Adrenal gland (tissue), 12 donors: Measurements from ENCODE around the gene EPHB1. TPM values are rescaled to one million over a fixed set of nuclear protein-coding genes. Genes with fewer than 3 reads are reported as not detected.
"Not testable (repeated sequence)": the region's sequence is repeated elsewhere in the genome, so short reads cannot be mapped to it uniquely, and the experiment has no call there.

ENCODE experiments used
- DNase-seq, 7 donors: peaks; one replicate each; pipeline ENCODE4 v3.0.0-alpha.2; 2019 to 2020
- H3K27ac ChIP-seq, 5 donors: fragments of 200-600 bp; sonication (generic) in 4 of 5; 1 replicate in 3 of 5; 2 replicates in 2 of 5; pipeline versions ENCODE4 v1.5.1 to v1.8.0; 2016 to 2020; ENCODE audit warnings: mild to moderate bottlenecking in 1 of 5
- H3K27me3 ChIP-seq: fragments of 200-600 bp; 2 replicates; pipeline ENCODE4 v1.8.0; 2021
- H3K36me3 ChIP-seq, 2 donors: fragments of 200-600 bp; replicated peaks in 1 of 2; 1 replicate in 1 of 2; 2 replicates in 1 of 2; pipeline versions ENCODE4 v1.5.1 to v1.8.0; 2018 to 2022
- H3K4me1 ChIP-seq, 2 donors: fragments of 200-600 bp; replicated peaks in 1 of 2; 1 replicate in 1 of 2; 2 replicates in 1 of 2; pipeline versions ENCODE4 v1.5.1 to v1.8.0; 2018 to 2021
- H3K4me3 ChIP-seq, 4 donors: fragments of 200-600 bp; sonication (generic) in 3 of 4; one replicate each; pipeline ENCODE4 v1.5.1; 2016 to 2018
- H3K9me3 ChIP-seq, 3 donors: fragments of 200-600 bp; sonication (generic) in 1 of 3; replicated peaks in 1 of 3; 1 replicate in 2 of 3; 2 replicates in 1 of 3; pipeline versions ENCODE4 v1.5.1 to v1.8.0; 2016 to 2021
- CTCF ChIP-seq, 6 experiments: fragments of 450-650 bp in 4 of 6; fragments of 200-600 bp in 2 of 6; sonication (generic) in 1 of 6; IDR thresholded peaks; 1 replicate in 5 of 6; 2 replicates in 1 of 6; pipeline versions ENCODE4 v1.5.1 to v1.8.0; 2016 to 2021; ENCODE audit warnings: antibody characterized with exemption in 6 of 6, mild to moderate bottlenecking in 2 of 6, moderate library complexity in 1 of 6
- POLR2A ChIP-seq, 2 donors: fragments of 450-650 bp; IDR thresholded peaks; one replicate each; pipeline ENCODE4 v1.6.1; 2017; ENCODE audit warnings: antibody characterized with exemption in 2 of 2, mild to moderate bottlenecking in 2 of 2, moderate library complexity in 1 of 2
- WGBS, 4 donors: extraction: QIAGEN DNeasy Blood & Tissue Kit in 2 of 4; methylation state at CpG; one replicate each; pipeline versions ENCODE4 v1.1.5 to v1.1.7; 2013 to 2017; 5-methylcytosine and 5-hydroxymethylcytosine counted together
- intact Hi-C, 2 donors: fragments of 100-400 bp; cut with DNase I; formaldehyde crosslinking; loops; one replicate each; pipeline versions ENCODE4 v1.14.1 to v1.15.0; 2022 to 2023
- polyA plus RNA-seq, 3 donors: library from polyadenylated mRNA; stranded (reverse); fragments of 200-250 nt in 2 of 3; fragments of 350-450 nt in 1 of 3; fragmentation: Illumina TruSeq in 1 of 3; extraction: RNeasy Lipid Tissue Mini Kit (QIAGEN cat#74804) in 1 of 3; gene quantifications; one replicate each; pipeline ENCODE4 v1.2.3, GENCODE V29; 2013 to 2014
- total RNA-seq, 9 donors: library from RNA; depleted of rRNA in 4 of 9; stranded (reverse); fragments of >200 nt in 4 of 9; fragments of 120-200 nt in 1 of 9; fragmentation: NEBNext Ultra II Directional in 1 of 9; extraction: Animal tissue kit (Norgen Biotek cat#: 25700) in 1 of 9; gene quantifications; one replicate each; pipeline versions ENCODE4 v1.1.0 to v1.2.4, GENCODE V29; 2013 to 2023
- donor health status: healthy with polysubstance abuse.
- donor health status: Bipolar disorder and iron deficiency.
- donor health status: DM: yes; HTN: yes; CAD: no.
- donor health status: DM: no; HTN: no; CAD: no.
- donor health status: DM: no; HTN: no; CAD: no.
- donor health status: DM: yes; HTN: yes; CAD: no.

The EPHB1 gene
- total and polyA plus RNA-seq, 12 donors: 0.10 to 3.4 (median 0.98) TPM

- 81 to 92% (median 88%) methylated on average over 3 of the region's 3 CpGs for WGBS, 4 donors
- Histone ChIP-seq H3K36me3 (no peaks in the 10 kb centered on the region), H3K27me3 (no peaks in the 10 kb centered on the region), H3K4me1 (no peaks in the 10 kb centered on the region), H3K27ac (no peak overlapping the region), H3K4me3 (no peak overlapping the region), H3K9me3 (no peaks in the 10 kb centered on the region)
- intact Hi-C loops: no loop called here
- TF ChIP-seq POLR2A (IDR thresholded peaks at IDR 0.05): no peak
- no peak for TF ChIP-seq CTCF (IDR thresholded peaks at IDR 0.05)
- DNase-seq: no peak
Observed at GRCh38 chr3:134971306-134971705, 176.2 kb downstream of the EPHB1 start.

- DNase-seq, H3K9me3 ChIP-seq, intact Hi-C loops: not testable (repeated sequence)
Observed at GRCh38 chr3:134971907-134972306, 176.8 kb downstream of the EPHB1 start.

GRCh38 chr3:134972836-134973455 lies 177.9 kb downstream of the EPHB1 start:
- H3K4me1 ChIP-seq: no peaks in the 10 kb centered on the region
- no peaks in the 10 kb centered on the region for H3K27me3 ChIP-seq
- intact Hi-C loops: no loop called here
- H3K9me3 ChIP-seq: no peaks in the 10 kb centered on the region
- TF ChIP-seq CTCF (IDR thresholded peaks at IDR 0.05): no peak
- TF ChIP-seq POLR2A (IDR thresholded peaks at IDR 0.05): no peak
- H3K4me3 ChIP-seq: no peak overlapping the region
- DNase-seq: no peak
- no peak overlapping the region for H3K27ac ChIP-seq
- no peaks in the 10 kb centered on the region for H3K36me3 ChIP-seq
- 78 to 98% (median 84%) methylated on average over 1 to 2 of the region's 2 CpGs for WGBS, 4 donors

More at GRCh38 chr3:134971907-134972306, 176.8 kb downstream of the EPHB1 start:
- not testable (repeated sequence) for H3K36me3 ChIP-seq, H3K4me3 ChIP-seq, H3K27me3 ChIP-seq, H3K4me1 ChIP-seq, H3K27ac ChIP-seq

GRCh38 chr3:134974624-134975023 lies 179.6 kb downstream of the EPHB1 start:
- Histone ChIP-seq H3K27me3 (no peaks in the 10 kb centered on the region), H3K36me3 (no peaks in the 10 kb centered on the region), H3K27ac (no peak overlapping the region), H3K4me1 (no peaks in the 10 kb centered on the region), H3K9me3 (no peaks in the 10 kb centered on the region), H3K4me3 (no peak overlapping the region)
- intact Hi-C loops: no loop called here
- 37 to 43% (median 39%) methylated on average over 3 of the region's 3 CpGs for WGBS, 4 donors
- DNase-seq: no peak
- TF ChIP-seq CTCF (IDR thresholded peaks at IDR 0.05) (no peak), POLR2A (IDR thresholded peaks at IDR 0.05) (no peak)

- no peak overlapping the region for H3K27ac ChIP-seq
- H3K4me3 ChIP-seq: no peak overlapping the region
- no peaks in the 10 kb centered on the region for H3K27me3 ChIP-seq
- H3K36me3 ChIP-seq: no peaks in the 10 kb centered on the region
- no peak for DNase-seq
- H3K4me1 ChIP-seq: no peaks in the 10 kb centered on the region
- 80 to 93% (median 87%) methylated on average over 3 of the region's 3 CpGs for WGBS, 4 donors
- intact Hi-C loops: no loop called here
- no peaks in the 10 kb centered on the region for H3K9me3 ChIP-seq
- TF ChIP-seq CTCF (IDR thresholded peaks at IDR 0.05) (no peak), POLR2A (IDR thresholded peaks at IDR 0.05) (no peak)
Observed at GRCh38 chr3:134976948-134977347, 181.9 kb downstream of the EPHB1 start.
